Stimulated activated naive CD4-positive, alpha-beta T cell (primary cell): ENCODE measurements around the gene BABAM1.
A peak's percentile ranks its signal among the peaks of the same experiment; 100 is the strongest.
"Not testable (repeated sequence)": the region's sequence is repeated elsewhere in the genome, so short reads cannot be mapped to it uniquely, and the experiment has no call there.

Experiments used
- DNase-seq, 6 experiments: peaks; one replicate each; lab custom pipeline; 2025; lab: John Stamatoyannopoulos, UW

Gene BABAM1

DNA sequence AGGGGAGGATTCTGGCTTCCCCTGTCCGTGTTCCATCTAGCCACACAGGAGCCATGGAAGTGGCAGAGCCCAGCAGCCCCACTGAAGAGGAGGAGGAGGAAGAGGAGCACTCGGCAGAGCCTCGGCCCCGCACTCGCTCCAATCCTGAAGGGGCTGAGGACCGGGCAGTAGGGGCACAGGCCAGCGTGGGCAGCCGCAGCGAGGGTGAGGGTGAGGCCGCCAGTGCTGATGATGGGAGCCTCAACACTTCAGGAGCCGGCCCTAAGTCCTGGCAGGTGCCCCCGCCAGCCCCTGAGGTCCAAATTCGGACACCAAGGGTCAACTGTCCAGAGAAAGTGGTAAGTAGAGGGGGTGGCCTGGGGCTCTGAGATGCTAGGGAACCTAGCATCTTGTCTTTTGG is 1.5 kb downstream of the BABAM1 start:
- no peak for DNase-seq

DNA sequence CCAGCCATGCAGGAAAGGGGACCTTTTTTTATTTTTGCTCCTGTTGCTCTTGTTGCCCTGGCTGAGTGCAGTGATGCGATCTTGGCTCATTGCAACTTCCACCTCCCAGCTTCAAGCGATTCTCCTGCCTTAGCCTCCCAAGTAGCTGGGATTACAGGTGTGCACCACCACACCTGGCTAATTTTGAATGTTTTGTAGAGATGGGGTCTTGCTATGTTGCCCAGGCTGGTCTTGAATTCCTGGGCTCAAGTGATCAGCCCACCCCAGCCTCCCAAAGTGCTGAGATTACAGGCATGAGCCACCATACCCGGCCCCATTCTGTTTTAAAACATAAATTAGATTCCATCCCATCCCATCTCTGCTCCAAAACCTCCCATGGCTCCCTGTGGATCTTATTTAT is 7.6 kb downstream of the BABAM1 start:
- not testable (repeated sequence) for DNase-seq

DNA sequence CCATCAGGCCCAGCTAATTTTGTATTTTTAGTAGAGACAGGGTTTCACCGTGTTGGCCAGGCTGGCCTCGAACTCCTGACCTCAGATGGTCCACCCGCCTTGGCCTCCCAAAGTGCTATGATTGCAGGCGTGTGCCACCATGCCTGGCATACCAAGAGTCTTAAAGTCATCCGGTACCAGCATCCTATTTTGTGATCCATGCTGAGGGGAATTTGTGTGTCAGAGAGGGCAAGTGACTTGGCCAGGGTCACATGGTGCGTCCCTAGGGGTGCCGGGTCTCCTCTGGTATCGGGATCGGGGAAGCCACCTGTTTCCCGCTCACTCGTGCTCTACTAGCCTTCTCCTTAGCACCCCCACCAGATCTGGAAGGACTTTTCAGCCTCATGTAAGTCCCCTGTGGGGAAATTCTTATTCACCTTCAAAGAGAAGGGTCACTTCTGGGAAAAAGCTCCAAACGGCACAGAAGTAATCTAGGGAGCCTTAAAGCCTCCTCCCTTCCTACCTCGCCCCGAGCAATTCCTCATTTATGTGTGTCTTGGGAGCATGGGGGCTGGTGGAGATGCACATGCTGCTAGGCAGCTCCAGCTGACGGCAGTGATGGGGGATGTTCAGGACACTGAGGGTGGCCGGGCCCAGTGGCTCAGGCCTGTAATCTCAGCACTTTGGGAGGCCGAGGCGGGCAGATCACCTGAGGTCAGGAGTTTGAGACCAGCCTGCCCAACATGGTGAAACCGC is 8.4 kb downstream of the BABAM1 start:
- DNase-seq = no peak

DNA sequence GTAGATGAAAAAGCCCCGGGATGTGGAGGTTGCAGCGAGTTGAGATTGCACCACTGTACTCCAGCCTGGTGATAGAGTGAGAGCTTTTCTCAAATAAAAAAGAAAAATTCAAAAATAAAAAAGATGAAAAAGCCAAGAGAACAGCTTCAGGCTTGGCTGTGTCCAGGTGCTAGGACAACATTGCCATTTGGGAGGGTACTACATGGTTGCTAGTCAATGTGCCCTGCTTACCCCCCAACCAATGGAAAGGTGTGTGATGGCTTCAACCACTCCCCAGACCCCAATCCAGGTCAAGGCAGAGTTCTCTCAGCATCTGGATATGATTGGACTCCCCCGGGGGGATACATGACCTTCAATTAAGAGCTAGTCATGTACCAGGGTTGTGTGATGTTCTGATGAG is 12.2 kb downstream of the BABAM1 start:
- no peak for DNase-seq

DNA sequence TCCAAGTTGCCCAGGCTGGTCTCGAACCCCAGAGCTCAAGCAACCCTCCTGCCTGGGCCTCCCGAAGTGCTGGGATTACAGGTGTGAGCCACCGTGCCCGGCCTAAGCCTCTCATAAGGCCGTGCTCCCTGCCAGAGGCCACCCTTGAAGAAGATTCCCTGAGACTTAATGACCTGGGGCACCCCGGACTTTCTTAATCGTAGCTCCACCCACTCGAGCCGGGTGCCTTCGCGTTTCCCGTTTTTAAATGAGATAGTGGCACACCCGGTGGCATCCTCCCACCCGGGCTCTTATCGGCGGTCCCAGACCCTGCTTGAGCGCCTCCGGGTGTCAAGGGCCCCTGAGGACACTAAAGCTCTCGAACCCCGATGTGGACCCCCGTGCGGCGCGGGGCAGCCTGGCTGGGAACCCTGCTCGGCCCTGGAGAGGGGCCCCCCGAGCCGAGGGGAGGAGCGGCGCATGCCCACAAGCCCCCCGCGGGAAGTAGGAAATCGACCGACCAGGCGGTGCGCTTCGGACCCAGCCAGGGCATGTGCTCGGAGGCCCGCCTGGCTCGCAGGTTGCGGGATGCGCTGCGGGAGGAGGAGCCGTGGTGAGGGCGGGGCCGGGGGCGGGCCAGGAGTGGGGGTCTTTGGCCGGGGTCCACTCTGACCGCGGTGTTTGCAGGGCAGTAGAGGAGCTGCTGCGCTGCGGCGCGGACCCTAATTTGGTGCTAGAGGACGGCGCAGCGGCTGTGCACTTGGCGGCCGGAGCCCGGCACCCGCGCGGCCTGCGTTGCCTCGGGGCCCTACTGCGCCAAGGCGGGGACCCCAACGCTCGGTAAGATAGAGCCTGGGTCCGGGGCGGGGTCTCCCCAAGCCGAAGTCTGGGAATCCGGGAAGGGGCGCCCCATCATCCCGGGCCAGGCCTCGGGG is 14.4 kb downstream of the BABAM1 start, which contains the start of gene ANKLE1:
ANKLE1 (plus strand) TSS at position 511 of the 914 bp plus-strand sequence; CDS start at position 531, 20 bp downstream.
- DNase-seq = peak in 2 of 6 experiments; percentile 15 to 28

DNA sequence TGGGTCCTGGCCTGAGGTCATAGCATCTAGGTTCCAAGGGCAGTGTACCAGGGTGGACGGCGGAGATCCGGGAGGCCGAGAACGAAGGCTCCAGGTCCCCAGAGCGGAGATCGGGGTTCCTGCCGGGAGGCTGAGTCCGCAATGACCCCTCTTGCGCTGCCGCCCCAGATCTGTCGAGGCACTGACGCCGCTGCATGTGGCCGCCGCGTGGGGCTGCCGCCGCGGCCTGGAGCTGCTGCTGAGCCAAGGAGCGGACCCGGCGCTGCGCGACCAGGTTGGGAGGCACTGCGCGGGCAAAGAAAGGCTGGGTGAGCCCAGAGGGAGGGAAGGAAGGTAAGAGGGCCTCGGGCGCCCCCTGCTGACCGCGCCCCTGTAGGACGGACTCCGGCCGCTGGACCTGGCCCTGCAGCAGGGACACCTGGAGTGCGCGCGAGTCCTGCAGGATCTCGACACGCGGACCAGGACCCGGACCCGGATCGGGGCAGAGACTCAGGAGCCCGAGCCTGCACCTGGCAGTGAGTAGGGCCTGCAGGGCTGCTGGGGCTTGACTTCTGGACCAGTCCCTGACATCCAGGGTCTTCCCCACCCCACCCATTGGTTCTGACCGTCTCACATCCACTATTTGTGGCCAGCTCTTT is 15.4 kb downstream of the BABAM1 start:
- peak; percentile 47 to 74 (median 69) for DNase-seq

DNA sequence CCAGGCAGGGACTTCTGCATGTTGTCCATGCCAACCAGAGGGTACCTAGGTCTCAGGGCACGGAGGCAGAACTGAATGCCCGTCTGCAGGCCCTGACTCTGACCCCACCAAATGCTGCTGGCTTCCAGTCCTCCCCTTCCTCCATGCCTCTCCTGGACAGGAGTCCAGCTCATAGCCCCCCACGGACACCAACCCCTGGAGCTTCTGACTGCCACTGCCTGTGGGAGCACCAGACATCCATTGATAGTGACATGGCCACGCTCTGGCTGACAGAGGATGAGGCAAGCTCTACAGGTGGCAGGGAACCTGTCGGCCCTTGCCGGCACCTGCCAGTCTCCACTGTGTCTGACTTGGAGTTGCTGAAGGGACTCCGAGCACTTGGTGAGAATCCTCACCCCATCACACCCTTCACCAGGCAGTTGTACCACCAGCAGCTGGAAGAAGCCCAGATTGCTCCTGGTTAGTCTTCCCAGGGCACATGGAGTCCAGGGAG is 16.3 kb downstream of the BABAM1 start:
- no peak for DNase-seq

DNA sequence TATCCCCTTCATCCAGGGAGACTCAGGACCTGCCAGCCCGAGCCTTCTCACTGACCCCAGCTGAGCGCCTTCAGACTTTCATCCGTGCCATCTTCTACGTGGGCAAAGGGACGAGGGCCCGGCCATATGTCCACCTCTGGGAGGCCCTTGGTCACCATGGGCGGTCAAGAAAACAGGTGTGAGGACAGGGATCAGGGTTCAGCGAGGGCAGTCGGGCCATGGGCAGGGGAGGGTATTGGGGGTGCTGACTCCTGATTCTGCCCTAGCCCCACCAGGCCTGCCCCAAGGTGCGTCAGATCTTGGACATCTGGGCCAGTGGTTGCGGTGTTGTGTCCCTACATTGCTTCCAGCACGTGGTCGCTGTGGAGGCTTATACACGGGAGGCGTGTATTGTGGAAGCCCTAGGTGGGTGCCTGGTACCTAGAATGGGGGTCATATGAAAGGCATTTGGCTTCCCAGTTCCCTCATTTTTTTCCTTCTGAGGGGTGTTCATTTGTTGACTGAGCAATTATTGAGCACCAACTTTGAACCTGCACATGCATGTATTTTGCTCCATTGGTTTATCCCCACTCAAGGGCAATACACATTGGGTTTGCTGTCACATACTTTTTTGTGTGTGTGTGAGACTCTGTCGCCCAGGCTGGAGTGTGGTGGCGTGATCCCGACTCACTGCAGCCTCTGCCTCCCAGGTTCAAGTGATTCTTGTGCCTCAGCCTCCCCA is 18.3 kb downstream of the BABAM1 start:
- DNase-seq = no peak

DNA sequence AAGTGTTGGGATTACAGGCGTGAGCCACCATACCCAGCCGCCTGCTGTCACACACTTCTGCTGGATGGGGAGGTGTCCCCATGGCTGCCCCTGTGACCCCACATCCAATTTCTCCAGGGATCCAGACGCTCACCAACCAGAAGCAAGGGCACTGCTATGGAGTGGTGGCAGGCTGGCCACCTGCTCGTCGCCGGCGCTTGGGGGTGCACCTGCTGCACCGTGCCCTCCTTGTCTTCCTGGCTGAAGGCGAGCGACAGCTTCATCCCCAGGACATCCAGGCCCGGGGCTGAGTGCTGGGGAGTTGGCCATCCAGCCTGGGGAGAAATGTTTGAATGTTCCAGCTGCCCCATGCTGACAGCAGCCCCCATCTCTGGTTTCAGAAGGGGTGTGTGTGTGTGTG is 19.0 kb downstream of the BABAM1 start:
- DNase-seq = no peak

DNA sequence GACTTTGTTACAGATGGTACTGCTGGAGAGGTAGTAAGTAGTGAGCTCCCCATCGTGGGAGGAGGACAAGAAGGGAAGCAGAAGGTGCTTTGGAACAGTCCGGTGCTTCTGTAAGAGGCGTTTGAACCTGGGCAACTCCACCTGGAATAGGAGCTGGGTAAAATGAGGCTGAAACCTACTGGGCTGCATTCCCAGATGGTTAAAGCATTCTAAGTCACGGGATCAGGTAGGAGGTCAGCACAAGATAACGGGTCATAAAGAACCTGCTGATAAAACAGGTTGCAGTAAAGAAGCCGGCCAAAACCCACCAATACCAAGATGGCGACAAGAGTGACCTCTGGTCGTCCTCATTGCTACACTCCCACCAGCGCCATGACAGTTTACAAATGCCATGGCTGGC is 19.5 kb downstream of the BABAM1 start:
- DNase-seq = no peak

DNA sequence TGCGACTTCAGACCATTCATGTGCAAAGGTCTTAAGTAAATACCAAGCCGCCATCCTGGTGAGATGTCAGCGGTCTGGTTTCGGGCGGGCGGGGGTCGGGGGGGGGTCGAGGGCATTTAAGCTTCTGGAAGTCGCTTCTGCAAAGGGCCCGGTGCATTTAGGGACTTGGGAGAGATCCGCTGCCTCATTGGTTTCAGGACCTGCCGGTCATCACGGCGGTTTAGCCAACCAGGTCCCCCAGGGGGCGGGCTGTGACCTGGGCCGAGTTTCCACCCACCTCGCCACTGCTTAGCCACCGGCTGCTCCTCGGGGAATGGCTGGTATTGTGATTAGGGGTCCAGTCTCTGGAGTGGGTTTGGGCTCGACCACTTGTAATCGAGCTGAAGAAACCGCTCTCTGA is 22.2 kb downstream of the BABAM1 start:
- peak in 2 of 6 experiments; percentile 12 to 13 for DNase-seq

DNA sequence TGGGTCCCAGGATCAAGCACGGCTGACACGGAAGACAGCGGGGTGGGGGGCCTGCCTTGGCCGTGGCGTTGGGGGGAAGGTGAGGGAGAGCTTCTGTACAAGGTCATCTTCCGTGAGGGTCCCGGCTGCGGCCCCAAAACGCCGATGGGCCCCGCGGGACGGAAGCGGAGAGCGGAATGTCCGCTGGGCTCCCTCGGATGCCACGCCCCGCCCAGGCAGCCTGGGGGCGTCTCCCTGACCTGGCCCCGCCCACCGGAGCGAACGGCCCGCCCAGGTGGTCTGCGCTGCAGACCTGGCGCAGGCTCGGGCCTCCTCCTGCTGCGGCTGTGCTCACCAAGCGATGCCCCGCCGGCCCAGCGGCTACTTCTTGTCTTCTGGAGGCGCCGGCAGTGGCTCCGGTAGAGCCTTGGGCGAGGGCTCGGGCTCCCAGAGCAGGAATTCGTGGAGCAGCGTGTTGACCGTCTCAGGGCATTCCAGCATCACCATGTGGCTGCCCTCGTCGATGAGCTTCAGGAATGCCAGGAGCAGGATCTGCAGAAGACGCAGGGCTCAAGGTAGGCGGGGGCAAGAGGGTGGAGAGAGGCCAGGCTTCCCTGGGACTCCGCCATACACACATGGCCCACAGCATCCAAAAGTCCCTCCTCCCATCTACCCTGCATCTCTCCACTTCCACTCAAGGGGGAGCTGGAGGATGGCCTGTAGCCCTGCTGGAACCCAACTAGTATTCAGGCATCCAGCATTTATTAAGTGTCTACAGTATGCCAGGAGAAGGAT is 25.2 kb downstream of the BABAM1 start:
- DNase-seq = peak; percentile 69 to 80 (median 73)

DNA sequence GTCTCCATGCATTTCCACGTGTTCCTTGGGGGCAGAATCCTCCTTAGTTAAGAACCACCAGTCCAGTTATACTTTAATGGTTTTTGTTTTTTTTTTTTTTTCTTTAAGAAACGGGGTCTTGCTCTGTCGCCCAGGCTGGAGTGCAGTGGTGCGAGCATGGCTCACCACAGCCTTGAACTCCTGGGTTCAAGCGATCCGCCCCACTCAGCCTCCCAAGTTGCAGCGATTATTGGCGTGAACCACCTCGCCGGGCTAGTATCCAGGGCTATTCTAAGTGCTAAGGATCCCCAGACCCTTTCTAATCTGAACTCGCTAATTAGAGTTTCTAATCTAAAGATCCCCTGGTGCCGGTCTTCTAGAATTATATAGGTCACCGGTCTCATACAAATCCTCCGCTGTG is 26.4 kb downstream of the BABAM1 start:
- no peak for DNase-seq

DNA sequence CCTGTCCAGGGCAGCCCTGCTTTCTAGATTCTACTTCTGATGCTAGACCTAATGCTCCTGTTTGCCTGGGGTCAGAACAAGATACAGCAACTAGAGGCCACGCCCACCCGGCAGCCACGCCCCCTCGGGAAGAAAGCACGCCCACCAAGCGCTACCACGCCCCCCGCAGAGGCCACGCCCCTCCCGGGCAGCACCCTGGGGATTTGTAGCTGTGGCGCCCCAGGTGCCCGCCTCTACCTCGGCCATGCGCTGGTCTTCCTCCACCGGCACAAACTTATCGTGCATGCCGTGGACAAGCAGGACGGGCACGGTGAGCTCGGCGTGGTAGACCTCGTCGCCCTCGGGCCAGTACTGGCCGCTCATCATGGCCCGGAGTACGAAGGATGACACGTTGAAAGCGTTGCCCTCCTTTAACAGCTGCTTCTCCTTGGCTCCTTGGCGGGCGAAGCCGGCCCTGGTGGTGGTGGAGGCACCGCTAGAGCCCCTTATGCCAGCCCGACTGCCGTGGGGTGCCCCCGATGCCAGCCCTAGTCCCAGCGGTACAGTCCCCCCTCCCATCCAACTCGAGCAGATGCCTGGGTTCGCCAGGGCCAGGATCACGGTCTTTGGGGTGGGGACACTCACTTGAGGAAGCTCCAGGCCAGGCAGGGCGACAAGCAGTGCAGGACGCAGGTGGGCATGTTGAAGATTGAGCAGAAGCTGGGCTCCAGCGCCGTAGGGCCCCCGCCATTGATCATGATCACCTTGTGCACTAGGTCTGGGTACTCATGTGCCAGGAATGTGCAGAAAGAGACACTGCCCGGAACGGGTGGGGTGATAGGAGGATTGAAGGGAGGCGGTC is 27.0 kb downstream of the BABAM1 start:
- peak in 4 of 6 experiments; percentile 17 to 39 (median 20) for DNase-seq

DNA sequence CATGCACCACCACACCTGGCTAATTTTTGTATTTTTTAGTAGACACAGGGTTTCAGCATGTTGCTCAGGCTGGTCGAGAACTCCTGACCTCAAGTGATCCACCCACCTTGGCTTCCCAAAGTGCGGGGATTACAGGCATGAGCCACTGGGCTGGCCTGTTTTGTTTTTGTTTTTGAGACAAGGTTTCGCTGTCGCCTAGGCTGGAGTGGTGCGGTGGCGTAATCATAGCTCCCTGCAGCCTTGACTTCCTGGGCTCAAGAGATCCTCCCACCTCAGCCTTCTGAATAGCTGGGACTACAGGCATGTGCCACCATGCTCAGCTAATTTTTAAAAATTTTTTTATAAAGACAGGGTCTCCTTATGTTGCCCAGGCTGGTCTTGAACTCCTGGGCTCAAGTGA is 28.3 kb downstream of the BABAM1 start:
- not testable (repeated sequence) for DNase-seq

DNA sequence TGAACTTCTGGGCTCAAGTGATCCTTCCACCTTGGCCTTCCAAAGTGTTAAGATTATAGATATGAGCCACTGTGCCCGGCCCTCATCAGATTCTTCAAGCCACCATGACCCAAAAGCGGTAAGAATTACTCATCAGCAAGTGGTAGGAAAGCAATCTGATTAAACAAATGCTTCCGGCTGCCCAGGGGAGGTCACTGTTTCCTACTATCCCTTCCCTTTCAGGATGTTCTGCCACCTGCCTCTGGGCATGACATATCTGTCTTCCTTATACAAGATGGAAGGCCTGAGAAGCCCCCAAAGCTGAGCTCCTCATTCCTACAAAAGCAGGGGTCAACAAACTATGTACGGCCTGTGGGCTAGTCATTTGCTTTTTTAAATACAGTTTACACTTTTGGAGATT is 29.0 kb downstream of the BABAM1 start:
- DNase-seq = no peak

DNA sequence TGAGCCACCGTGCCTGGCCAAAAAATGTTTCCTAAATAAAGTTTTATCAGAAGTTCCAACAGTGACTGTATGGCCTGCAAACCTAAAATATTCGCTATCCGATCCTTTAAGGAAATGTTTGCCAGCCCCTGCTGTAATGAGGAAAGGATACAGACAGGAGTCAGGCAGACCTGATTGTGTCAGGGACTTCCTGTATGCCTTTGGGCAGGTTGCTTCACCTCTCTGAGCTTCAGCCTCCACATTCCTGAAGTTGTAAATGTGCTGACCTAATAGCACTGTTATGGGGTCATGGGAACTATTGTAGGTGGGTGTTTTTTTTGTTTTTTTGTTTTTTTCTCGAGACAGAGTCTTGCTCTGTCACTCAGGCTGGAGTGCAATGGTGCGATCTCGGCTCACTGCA is 29.7 kb downstream of the BABAM1 start:
- no peak for DNase-seq

DNA sequence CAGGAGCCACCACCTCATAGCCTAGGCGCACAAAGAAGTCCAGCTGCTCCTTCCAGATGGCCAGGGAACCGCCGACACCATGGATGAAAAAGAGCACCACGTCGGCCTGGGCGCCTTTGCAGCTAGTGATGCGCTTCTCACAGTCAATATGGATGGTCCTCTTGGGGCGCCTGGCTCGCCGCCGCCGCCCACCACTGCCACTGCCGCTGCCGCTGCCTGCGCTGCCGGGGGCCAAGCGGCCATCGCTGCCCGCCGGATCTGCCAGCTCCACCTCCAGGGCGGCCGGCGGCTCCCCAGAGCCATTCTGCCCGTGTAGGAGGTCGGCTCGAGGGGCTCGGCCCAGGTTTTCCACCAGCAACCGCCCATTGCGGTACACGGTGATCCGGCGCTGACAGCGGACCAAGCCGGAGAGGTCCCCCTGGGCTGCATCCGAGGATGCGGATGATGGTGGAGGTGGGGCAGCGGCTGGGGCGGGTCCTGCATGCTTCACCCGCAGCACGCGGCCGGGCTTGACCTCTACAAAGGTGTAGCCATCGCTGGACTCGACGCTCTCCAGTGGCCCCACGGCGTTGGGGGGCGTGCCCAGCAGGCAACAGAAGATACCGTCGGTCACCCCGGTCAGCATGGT is 33.9 kb downstream of the BABAM1 start:
- DNase-seq = no peak

DNA sequence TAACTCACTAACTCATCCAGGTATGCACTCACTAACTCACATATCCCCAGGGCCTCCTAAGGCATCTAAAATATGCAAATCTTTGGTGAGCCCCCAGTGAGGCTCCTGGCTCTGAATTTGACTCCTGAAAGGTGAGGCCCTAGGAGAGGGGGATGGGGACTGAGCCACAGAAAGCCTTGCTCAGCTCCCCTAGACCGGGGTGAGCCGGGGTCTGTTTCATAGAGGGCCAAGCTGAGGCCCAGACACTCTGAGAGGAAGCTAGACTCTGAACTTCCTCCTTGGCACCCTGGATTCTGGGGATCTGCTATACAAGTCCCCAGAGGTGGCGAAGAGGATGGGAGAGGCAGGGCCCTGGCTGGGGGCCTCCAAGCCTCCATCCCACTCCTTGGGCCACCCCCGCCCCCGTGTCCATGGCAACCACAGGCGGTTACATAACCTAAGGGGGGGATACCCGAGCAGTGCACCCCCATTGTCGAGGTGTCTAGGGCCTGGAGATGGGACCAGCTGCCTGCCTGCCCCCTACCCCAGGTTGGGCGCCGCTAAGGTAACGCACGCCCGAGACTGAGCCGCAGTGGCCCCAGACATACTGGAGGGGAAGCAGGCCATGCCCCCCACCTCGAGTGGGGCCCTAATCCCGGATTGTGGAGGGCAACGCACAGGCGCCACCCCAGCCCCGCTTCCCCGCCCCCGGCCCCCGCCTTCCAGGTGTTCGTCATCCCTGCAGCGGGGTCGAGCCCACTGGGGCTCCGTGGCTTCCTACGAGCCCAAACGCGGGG is 35.3 kb downstream of the BABAM1 start:
- peak in 2 of 6 experiments; percentile 29 to 42 for DNase-seq
